HG02981 (cell line): Measurements from ENCODE around the gene RWDD1.
"Not testable (repeated sequence)": the region's sequence is repeated elsewhere in the genome, so short reads cannot be mapped to it uniquely, and the experiment has no call there.

ENCODE experiments used
- ATAC-seq: cut with Tn5 transposase; IDR thresholded peaks from one replicate; pipeline ENCODE4 v1.9.1; 2021; ENCODE audit warnings: mild to moderate bottlenecking, moderate library complexity; ENCODE audit not compliant: unreplicated experiment

The RWDD1 gene

DNA sequence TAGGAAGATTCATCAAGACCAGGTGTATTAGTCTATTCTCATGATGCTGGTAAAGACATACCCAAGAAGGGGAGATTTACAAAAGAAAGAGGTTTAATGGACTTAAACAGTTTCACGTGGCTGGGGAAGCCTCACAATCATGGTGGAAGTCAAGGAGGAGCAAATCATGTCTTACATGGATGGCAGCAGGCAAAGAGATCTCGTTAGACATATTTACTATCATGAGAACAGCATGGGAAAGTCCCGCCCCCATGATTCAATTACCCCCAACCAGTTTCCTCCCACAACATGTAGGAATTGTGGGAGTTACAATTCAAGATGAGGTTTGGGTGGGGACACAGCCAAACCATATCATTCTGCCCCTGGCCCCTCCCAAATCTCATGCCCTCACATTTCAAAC is 32.6 kb downstream of the RWDD1 start:
- not testable (repeated sequence) for ATAC-seq

DNA sequence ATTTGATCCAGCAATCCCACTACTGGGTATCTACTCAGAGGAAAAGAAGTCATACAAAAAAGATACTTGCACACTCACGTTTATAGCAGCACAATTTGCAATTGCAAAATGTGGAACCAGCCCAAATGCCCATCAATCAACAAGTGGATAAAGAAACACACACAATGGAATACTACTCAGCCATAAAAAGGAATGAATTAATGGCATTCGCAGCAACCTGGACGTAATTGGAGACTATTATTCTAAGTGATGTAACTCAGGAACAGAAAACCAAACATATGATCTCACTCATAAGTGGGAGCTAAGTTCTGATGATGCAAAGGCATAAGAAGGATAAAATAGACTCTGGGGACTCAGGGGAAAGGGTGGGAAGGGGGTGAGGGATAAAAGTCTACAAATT is 33.6 kb downstream of the RWDD1 start:
- ATAC-seq: not testable (repeated sequence)

DNA sequence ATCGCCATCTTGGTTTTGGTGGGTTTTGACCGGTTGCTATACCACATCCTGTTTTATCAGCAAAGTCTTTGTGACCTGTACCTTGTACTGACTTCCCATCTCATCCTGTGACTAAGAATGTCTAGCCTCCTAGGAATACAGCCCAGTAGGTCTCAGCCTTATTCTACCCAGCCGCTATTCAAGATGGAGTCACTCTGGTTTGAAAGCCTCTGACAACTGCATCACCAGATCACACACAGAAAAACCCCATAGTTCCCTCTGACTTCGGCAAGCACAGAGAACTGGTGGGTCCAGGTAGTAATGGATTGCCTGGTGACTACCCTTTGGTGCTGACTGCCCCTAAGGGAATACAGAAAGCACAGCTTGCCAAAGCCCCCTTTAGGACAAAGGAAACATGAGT is 34.6 kb downstream of the RWDD1 start:
- ATAC-seq: no peak

DNA sequence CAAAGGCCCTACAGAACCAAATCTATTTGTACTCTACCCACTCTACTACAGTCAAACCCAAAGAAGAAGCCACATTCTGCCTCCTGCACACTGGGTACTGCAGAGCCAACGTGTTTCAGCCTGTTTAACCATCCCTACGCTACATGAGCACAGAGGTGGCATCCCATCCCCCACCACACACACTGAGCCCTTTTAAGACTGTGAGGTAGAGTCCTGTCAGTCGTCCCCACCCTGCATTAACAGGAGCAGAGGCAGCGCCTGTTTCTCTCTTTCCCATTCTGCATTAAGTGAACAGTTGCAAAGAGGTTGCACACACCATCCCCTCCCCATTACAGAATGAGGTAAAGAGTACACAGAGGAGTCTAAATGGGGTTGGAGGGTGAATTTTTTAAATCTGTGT is 39.8 kb downstream of the RWDD1 start:
- no peak for ATAC-seq

DNA sequence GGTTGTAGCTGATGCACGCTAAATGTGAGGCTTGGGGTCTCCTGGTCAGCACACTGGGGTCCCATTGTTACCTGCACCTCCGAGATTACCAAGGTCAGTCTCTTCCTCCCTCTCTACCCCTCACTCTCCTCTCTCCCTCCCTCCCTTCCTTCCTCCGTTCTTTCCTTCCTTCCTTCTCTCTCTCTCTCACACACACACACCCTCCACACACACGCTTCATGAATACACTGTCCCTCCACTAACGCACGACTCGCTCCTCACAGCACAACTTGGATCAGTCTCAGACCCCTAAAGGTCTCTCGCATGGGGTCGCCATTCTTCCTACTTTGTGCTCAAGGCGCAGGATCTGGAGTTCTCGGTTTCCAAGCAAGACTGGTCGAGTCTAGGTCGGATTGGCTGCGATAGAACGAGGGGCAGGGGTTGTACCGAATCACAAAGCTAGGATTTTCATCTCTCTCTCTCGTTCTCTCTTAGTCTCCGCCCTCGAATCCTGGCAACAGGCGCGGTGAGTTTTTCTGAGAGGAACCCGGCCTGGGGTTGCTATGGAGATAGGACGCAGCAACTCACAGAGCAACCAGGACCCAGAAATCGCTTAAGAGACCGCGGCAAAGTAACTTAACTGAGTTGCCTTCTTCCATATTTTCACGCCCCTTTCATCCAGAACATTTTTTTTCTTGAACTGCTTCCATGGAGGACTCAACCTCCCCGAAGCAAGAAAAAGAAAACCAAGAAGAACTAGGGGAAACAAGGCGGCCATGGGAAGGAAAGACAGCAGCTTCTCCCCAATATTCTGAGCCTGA is 44.8 kb downstream of the RWDD1 start, which contains the start of gene RSPH4A:
TSS of gene RSPH4A (plus strand) at position 543 of the 800 bp plus-strand sequence. CDS start at position 688, 145 bp downstream.
- peak; percentile 98 for ATAC-seq

DNA sequence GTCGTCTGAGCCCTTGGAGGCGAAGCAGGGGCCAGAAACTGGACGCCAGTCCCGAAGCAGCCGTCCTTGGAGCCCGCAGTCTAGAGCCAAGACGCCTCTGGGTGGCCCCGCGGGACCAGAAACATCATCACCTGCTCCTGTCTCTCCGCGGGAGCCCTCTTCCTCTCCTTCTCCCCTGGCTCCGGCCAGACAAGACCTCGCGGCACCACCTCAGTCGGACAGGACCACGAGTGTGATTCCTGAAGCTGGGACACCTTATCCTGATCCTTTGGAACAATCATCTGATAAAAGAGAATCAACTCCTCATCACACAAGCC is 45.4 kb downstream of the RWDD1 start:
- peak; percentile 30 for ATAC-seq

DNA sequence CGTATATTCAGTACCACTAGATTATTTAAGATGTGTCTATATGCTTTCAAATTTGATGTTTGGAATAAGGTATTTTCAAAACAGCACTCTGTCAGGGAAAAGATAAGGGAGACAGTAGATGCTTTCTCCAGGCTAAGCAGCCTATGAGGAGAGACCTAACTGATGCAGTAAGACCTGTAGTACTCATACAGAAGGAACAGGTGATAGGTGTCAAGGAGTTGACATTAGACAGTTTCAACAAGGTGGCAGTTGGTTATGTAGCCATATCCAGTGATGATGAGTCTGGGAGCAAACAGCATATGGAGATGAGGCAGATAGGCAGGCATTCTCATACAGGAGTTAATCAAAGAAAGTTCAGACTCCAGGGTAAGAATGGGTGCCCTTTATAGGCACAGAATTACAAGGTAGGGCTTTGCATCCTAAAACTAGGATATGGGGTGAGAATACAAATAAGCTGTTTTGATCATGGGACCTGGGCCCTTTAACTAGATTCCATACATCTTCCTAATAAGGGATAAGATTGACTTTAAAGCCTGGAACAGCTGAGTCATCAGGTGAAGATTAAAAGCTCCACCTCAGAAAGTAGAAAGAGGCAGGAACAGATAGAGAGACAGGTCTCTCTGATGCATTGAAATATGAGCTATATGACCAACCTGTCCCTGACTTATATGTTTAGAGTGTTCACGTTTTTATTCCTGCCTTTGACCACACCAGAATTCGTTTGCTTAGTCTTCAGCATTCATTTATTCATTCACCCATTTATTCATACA is 52.9 kb downstream of the RWDD1 start:
- ATAC-seq: no peak

DNA sequence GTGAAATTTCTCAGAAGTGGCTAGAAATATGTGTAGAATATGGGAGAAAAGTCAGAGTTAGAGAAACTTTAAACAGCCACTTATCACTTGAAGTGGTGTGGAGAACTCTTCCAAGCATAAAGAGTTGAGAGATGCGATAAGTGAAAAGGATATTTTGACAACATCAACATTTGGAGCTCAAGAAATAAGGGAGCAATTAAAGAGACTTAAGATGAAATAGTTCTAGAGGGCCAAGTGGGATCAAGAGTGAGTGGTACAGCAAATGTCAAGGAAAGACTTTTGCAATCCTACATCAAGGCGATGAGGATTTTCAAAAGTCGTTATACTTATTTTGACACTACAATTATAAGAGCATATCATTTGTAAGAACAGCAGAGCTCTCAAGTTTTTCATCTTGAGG is 54.6 kb downstream of the RWDD1 start:
- no peak for ATAC-seq

DNA sequence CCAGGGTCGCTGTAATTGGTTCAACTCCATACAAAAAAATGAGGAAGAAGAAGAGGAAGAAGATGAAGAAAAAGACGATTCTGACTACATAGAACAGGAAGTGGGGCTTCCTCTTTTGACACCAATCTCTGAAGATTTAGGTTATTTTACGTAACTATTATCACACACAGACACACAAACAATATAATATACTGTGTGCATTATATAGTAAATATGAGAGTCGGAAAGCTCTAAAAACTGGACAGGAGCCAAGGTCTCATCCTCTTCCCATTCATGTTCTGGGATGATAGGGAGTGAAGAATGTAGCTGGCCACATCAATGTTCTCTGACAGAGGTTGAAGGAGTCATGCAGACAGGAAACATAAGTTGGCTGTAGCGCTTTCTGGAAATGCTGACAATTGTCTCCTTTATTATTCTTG is 58.3 kb downstream of the RWDD1 start:
- no peak for ATAC-seq

DNA sequence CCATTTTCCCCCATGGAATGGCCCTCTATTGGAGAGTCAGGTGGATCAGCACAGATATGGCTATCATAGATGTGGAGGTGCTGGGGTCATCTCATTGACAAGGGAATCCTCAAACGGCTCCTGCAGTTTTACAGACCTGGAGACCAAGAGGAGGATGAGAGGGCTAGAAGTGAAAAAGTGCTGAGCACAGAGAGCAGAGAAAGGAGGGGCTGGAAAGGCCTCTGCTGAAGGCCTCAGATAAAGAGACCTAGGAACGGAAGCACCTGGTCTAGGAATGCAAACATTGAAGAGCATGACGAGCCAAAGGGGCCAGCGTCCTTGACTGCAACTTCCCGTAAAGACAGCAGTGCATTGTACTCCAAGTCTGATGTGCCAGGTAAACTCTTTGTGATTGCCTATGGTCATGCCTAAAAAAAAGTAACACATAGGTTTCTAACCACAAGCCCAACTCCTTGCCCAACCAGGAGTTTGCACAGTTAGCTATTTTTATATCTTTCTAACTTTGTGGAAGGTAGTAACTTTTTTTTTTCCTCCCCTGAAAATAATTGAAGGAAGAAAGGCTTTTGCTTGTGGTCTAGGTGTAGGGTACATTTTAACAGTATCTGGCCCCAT is 60.2 kb downstream of the RWDD1 start:
- peak; percentile 66 for ATAC-seq

DNA sequence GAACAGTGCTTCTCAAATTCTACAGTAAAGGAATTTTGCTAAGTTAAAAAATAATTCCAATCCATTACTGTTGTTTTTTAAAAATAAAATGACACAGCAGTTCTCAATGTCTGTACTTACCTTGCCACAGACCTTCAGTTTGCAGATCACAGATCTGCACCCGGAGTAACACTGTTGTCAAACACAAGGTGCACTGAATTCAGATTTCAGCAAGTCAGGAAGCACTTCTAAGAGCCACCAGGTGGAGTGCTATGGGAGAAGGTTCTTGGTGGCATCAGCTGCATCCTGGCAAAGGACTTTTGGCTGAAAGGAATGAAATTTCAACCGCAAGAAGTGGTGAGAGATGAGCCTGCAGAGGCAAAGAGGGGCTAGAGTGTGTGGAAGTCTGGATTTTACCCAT is 62.4 kb downstream of the RWDD1 start:
- ATAC-seq: no peak
